ENCODE data around the gene FBXO9. TPM values are rescaled to one million over a fixed set of nuclear protein-coding genes. Genes with fewer than 3 reads are reported as not detected.
"Not testable (repeated sequence)": the region's sequence is repeated elsewhere in the genome, so short reads cannot be mapped to it uniquely, and the experiment has no call there.

FBXO9 gene
- total RNA-seq, 2 experiments from 2014 or later, result 40.8 to 41.6 TPM

GRCh38 chr6:53044572-53044971 lies 20.6 kb upstream of the FBXO9 start:
- peaks cover 15% of the 10 kb centered on the region for H3K36me3 Mint-ChIP-seq (ENCODE audit: low read depth)

GRCh38 chr6:53045891-53046673 lies 19.1 kb upstream of the FBXO9 start:
- TF ChIP-seq CTCF (IDR thresholded peaks at IDR 0.05), result no peak
- intact Hi-C loops (cut with micrococcal nuclease), result no loop called here
- Mint-ChIP-seq H3K36me3 (ENCODE audit: low read depth) (peaks cover under 1% of the 10 kb centered on the region), H3K4me1 (ENCODE audit: low read depth) (peaks cover 24% of the 10 kb centered on the region), H3K4me3 (no peak overlapping the region), H3K9me3 (no peaks in the 10 kb centered on the region), H3K27me3 (no peaks in the 10 kb centered on the region), H3K27ac (no peak overlapping the region)
- DNase-seq, result no peak
- CTCF ChIA-PET, result no interaction called here
- POLR2A ChIA-PET, result no interaction called here
- no peak for ATAC-seq

More at GRCh38 chr6:53044572-53044971, 20.6 kb upstream of the FBXO9 start:
- no peaks in the 10 kb centered on the region for H3K9me3 Mint-ChIP-seq
- no peak for TF ChIP-seq CTCF (IDR thresholded peaks at IDR 0.05)
- ChIA-PET CTCF (no interaction called here), POLR2A (no interaction called here)
- H3K4me3 Mint-ChIP-seq, result no peak overlapping the region
- H3K27me3 Mint-ChIP-seq, result no peaks in the 10 kb centered on the region
- DNase-seq (no peak), ATAC-seq (no peak)
- no peak overlapping the region for H3K27ac Mint-ChIP-seq
- intact Hi-C loops (cut with micrococcal nuclease), result no loop called here
- H3K4me1 Mint-ChIP-seq (ENCODE audit: low read depth), result peaks cover 23% of the 10 kb centered on the region

GRCh38 chr6:53048431-53049195 lies 16.6 kb upstream of the FBXO9 start:
- peaks cover 8% of the 10 kb centered on the region for H3K36me3 Mint-ChIP-seq (ENCODE audit: low read depth)
- ChIA-PET POLR2A (interaction anchor here (0.6 to 1.2 kb wide), 4 partner anchors 10 to 52 kb away, joined by 3 read pairs; no protein-coding TSS in a partner anchor), CTCF (interaction anchor here (0.7 to 0.9 kb wide), 3 partner anchors 52 to 210 kb away, joined by 3 to 5 read pairs (median 3); no protein-coding TSS in a partner anchor)
- ATAC-seq (peak; percentile 91), DNase-seq (peak; percentile 10)
- no peak overlapping the region for H3K27ac Mint-ChIP-seq
- TF ChIP-seq CTCF (IDR thresholded peaks at IDR 0.05), result no peak
- no peaks in the 10 kb centered on the region for H3K27me3 Mint-ChIP-seq
- peak overlapping the region; percentile 1 for H3K4me3 Mint-ChIP-seq
- intact Hi-C loops (cut with micrococcal nuclease), result no loop called here
- peaks cover 24% of the 10 kb centered on the region for H3K4me1 Mint-ChIP-seq (ENCODE audit: low read depth)
- no peaks in the 10 kb centered on the region for H3K9me3 Mint-ChIP-seq

- ATAC-seq, result no peak
- Mint-ChIP-seq H3K4me1 (ENCODE audit: low read depth) (peaks cover 24% of the 10 kb centered on the region), H3K9me3 (no peaks in the 10 kb centered on the region), H3K27ac (no peak overlapping the region), H3K27me3 (no peaks in the 10 kb centered on the region), H3K36me3 (ENCODE audit: low read depth) (peaks cover 8% of the 10 kb centered on the region), H3K4me3 (no peak overlapping the region)
- intact Hi-C loops (cut with micrococcal nuclease), result no loop called here
- DNase-seq, result no peak
- CTCF ChIA-PET, result interaction anchor here (0.7 kb wide), 1 partner anchor 53 kb away, joined by 5 read pairs; no protein-coding TSS in a partner anchor
- TF ChIP-seq CTCF (IDR thresholded peaks at IDR 0.05), result no peak
- POLR2A ChIA-PET, result interaction anchor here (0.6 to 1.2 kb wide), 4 partner anchors 9 to 53 kb away, joined by 3 read pairs; no protein-coding TSS in a partner anchor
Measured at GRCh38 chr6:53049415-53049814, 15.8 kb upstream of the FBXO9 start.

- H3K9me3 Mint-ChIP-seq; DNase-seq; H3K4me3 Mint-ChIP-seq; ATAC-seq; H3K27me3 Mint-ChIP-seq; H3K36me3 Mint-ChIP-seq (ENCODE audit: low read depth); H3K27ac Mint-ChIP-seq; intact Hi-C loops (cut with micrococcal nuclease); POLR2A ChIA-PET: not testable (repeated sequence)
- H3K4me1 Mint-ChIP-seq (ENCODE audit: low read depth), result peaks cover 25% of the 10 kb centered on the region
- CTCF ChIA-PET, result interaction anchor here (1.2 kb wide), 1 partner anchor 9 kb away, joined by 3 read pairs; no protein-coding TSS in a partner anchor
Measured at GRCh38 chr6:53052152-53052551, 13.1 kb upstream of the FBXO9 start.

Data from activated CD8-positive, alpha-beta T cell treated with anti-CD3 and anti-CD28 coated beads for 36 hours (primary cell).